ENCODE data around the gene ELMOD1.

- TF ChIP-seq CTCF (IDR thresholded peaks at IDR 0.05; ENCODE audit: extremely low read depth in 1 of 2, insufficient read depth in 1 of 2, low read depth in 1 of 2, low read length in 2 of 2) (no peak), MAX (IDR thresholded peaks at IDR 0.05; ENCODE audit: insufficient read depth, insufficient read length) (no peak), POLR2A (IDR thresholded peaks at IDR 0.05; ENCODE audit: low read depth, low read length) (no peak), FOS (IDR thresholded peaks at IDR 0.05; ENCODE audit: borderline replicate concordance, insufficient read depth, low read length) (no peak), POLR2AphosphoS5 (IDR thresholded peaks at IDR 0.05; ENCODE audit: insufficient read depth, low read depth, low read length) (no peak), GATA2 (IDR thresholded peaks at IDR 0.05; ENCODE audit: insufficient read depth, insufficient read length, low read depth, low read length) (no peak), EZH2 (IDR thresholded peaks at IDR 0.05; ENCODE audit: borderline replicate concordance, low read depth, low read length, severe bottlenecking) (no peak)
These were observed 68.4 kb downstream of the ELMOD1 start for GRCh38 chr11:107659310-107659709.

All from endothelial cell of umbilical vein (primary cell).